ENCODE data around the gene RPGRIP1. TPM values are rescaled to one million over a fixed set of nuclear protein-coding genes. Genes with fewer than 3 reads are reported as not detected.

Gene RPGRIP1
- total RNA-seq, 1 experiment from 2014 or later = 0.50 TPM

- TF ChIP-seq CREB1 (CRISPR knock-in tag; IDR thresholded peaks at IDR 0.05) = no peak
- TF ChIP-seq ESRRA (CRISPR knock-in tag; IDR thresholded peaks at IDR 0.05; ENCODE audit: borderline replicate concordance) = 0 out of 2 replicates have a peak, but pooled peaks have one; percentile 44
- TF ChIP-seq, protein P1, sequence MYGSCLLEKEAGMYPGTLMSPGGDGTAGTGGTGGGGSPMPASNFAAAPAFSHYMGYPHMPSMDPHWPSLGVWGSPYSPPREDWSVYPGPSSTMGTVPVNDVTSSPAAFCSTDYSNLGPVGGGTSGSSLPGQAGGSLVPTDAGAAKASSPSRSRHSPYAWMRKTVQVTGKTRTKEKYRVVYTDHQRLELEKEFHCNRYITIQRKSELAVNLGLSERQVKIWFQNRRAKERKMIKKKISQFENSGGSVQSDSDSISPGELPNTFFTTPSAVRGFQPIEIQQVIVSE (CRISPR knock-in tag; IDR thresholded peaks at IDR 0.05; ENCODE audit: borderline replicate concordance) = no peak
Measured at GRCh38 chr14:21268617-21269251, 11.1 kb upstream of the RPGRIP1 start (continued).

- Mint-ChIP-seq H3K27ac (peak within 1 kb of the TSS; percentile 100), H3K4me1 (peaks cover 30% of the 10 kb centered on the region), H3K27me3 (ENCODE audit: low read depth) (no peaks in the 10 kb centered on the region; the same call in 1 of the 2 replicates), H3K4me3 (peak within 1 kb of the TSS; percentile 100), H3K9me3 (no peaks in the 10 kb centered on the region), H3K36me3 (peaks cover 48% of the 10 kb centered on the region)
- ATAC-seq (peak; percentile 93), DNase-seq (ENCODE audit: low spot score) (peak; percentile 100)
- POLR2A ChIA-PET = interaction anchor here (1.0 kb wide), 1 partner anchor 39 kb away, joined by 3 read pairs; no protein-coding TSS in a partner anchor
- CTCF ChIA-PET = no interaction called here
- TF ChIP-seq, protein P2, sequence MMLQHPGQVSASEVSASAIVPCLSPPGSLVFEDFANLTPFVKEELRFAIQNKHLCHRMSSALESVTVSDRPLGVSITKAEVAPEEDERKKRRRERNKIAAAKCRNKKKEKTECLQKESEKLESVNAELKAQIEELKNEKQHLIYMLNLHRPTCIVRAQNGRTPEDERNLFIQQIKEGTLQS (CRISPR knock-in tag; conservative IDR thresholded peaks at IDR 0.05) = no peak
- 0 out of 2 replicates have a peak, but pooled peaks have one; percentile 36 for TF ChIP-seq GABPB1 (CRISPR knock-in tag; IDR thresholded peaks at IDR 0.05)
- TF ChIP-seq PRDM15 (CRISPR knock-in tag; IDR thresholded peaks at IDR 0.05) = no peak
- no peak for TF ChIP-seq ZBTB21 (CRISPR knock-in tag; IDR thresholded peaks at IDR 0.05; ENCODE audit: borderline replicate concordance)
- no peak for TF ChIP-seq ZNF121 (CRISPR knock-in tag; IDR thresholded peaks at IDR 0.05)
- no peak for TF ChIP-seq GRHL2 (CRISPR knock-in tag; IDR thresholded peaks at IDR 0.05; ENCODE audit: insufficient replicate concordance, severe bottlenecking)
- TF ChIP-seq NR2C2 (CRISPR knock-in tag; IDR thresholded peaks at IDR 0.05) = no peak
- TF ChIP-seq SP1 (CRISPR knock-in tag; conservative IDR thresholded peaks at IDR 0.05) = peak; percentile 89
- TF ChIP-seq SOX15 (CRISPR knock-in tag; IDR thresholded peaks at IDR 0.05) = no peak
- no peak for TF ChIP-seq HMGA2 (CRISPR knock-in tag; IDR thresholded peaks at IDR 0.05)
- no peak for TF ChIP-seq ETV6 (CRISPR knock-in tag; IDR thresholded peaks at IDR 0.05)
- TF ChIP-seq TP53 (CRISPR knock-in tag; IDR thresholded peaks at IDR 0.05) = no peak
- no peak for TF ChIP-seq IRF2 (CRISPR knock-in tag; IDR thresholded peaks at IDR 0.05; ENCODE audit: borderline replicate concordance, low read depth)
- TF ChIP-seq, protein P3, sequence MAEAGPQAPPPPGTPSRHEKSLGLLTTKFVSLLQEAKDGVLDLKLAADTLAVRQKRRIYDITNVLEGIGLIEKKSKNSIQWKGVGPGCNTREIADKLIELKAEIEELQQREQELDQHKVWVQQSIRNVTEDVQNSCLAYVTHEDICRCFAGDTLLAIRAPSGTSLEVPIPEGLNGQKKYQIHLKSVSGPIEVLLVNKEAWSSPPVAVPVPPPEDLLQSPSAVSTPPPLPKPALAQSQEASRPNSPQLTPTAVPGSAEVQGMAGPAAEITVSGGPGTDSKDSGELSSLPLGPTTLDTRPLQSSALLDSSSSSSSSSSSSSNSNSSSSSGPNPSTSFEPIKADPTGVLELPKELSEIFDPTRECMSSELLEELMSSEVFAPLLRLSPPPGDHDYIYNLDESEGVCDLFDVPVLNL (CRISPR knock-in tag; IDR thresholded peaks at IDR 0.05; ENCODE audit: borderline replicate concordance, low read depth) = no peak
- TF ChIP-seq USF1 (CRISPR knock-in tag; IDR thresholded peaks at IDR 0.05) = peak; percentile 38; the same call in 1 of the 2 replicates
- peak; percentile 45; the same call in 1 of the 2 replicates for TF ChIP-seq ZNF232 (CRISPR knock-in tag; IDR thresholded peaks at IDR 0.05)
- TF ChIP-seq OVOL2 (CRISPR knock-in tag; IDR thresholded peaks at IDR 0.05; ENCODE audit: borderline replicate concordance) = no peak
- TF ChIP-seq, protein P4, sequence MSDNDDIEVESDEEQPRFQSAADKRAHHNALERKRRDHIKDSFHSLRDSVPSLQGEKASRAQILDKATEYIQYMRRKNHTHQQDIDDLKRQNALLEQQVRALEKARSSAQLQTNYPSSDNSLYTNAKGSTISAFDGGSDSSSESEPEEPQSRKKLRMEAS (CRISPR knock-in tag; IDR thresholded peaks at IDR 0.05) = peak; percentile 70
- TF ChIP-seq NFYB (CRISPR knock-in tag; conservative IDR thresholded peaks at IDR 0.05; ENCODE audit: low read depth) = peak; percentile 99
- TF ChIP-seq FOXK1 (CRISPR knock-in tag; IDR thresholded peaks at IDR 0.05) = peak; percentile 48; the same call in 1 of the 2 replicates
- TF ChIP-seq, protein P5, sequence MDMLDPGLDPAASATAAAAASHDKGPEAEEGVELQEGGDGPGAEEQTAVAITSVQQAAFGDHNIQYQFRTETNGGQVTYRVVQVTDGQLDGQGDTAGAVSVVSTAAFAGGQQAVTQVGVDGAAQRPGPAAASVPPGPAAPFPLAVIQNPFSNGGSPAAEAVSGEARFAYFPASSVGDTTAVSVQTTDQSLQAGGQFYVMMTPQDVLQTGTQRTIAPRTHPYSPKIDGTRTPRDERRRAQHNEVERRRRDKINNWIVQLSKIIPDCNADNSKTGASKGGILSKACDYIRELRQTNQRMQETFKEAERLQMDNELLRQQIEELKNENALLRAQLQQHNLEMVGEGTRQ (CRISPR knock-in tag; IDR thresholded peaks at IDR 0.05) = 0 out of 2 replicates have a peak, but pooled peaks have one; percentile 10
- TF ChIP-seq SMAD4 (CRISPR knock-in tag; IDR thresholded peaks at IDR 0.05) = no peak
- TF ChIP-seq, protein P6, sequence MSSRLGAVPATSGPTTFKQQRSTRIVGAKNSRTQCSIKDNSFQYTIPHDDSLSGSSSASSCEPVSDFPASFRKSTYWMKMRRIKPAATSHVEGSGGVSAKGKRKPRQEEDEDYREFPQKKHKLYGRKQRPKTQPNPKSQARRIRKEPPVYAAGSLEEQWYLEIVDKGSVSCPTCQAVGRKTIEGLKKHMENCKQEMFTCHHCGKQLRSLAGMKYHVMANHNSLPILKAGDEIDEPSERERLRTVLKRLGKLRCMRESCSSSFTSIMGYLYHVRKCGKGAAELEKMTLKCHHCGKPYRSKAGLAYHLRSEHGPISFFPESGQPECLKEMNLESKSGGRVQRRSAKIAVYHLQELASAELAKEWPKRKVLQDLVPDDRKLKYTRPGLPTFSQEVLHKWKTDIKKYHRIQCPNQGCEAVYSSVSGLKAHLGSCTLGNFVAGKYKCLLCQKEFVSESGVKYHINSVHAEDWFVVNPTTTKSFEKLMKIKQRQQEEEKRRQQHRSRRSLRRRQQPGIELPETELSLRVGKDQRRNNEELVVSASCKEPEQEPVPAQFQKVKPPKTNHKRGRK (CRISPR knock-in tag; IDR thresholded peaks at IDR 0.05; ENCODE audit: borderline replicate concordance) = no peak
Measured at GRCh38 chr14:21269252-21270046, 10.4 kb upstream of the RPGRIP1 start, which contains the start of gene HNRNPC. Gene HNRNPC (minus strand): TSS chr14:21269442. CDS start chr14:21234193, 35,249 bp downstream.

All from WTC11 (cell line).